GM19023 (cell line): Measurements from ENCODE around the gene GET4.
"Not testable (repeated sequence)": the region's sequence is repeated elsewhere in the genome, so short reads cannot be mapped to it uniquely, and the experiment has no call there.

ENCODE experiments used
- ATAC-seq: cut with Tn5 transposase; IDR thresholded peaks from one replicate; pipeline ENCODE4 v1.9.1; 2021; ENCODE audit warnings: mild to moderate bottlenecking, moderate library complexity; ENCODE audit not compliant: unreplicated experiment

Gene GET4

GRCh38 chr7:913736-914520, 37.6 kb downstream of the GET4 start:
- ATAC-seq, result no peak

GRCh38 chr7:914521-915194, 38.3 kb downstream of the GET4 start:
- no peak for ATAC-seq

GRCh38 chr7:915291-916218, 39.2 kb downstream of the GET4 start:
- no peak for ATAC-seq

- ATAC-seq, result no peak
Measured at GRCh38 chr7:916291-916941, 40.1 kb downstream of the GET4 start.

GRCh38 chr7:917255-918117, 41.1 kb downstream of the GET4 start:
- no peak for ATAC-seq

- ATAC-seq, result no peak
Measured at GRCh38 chr7:918118-918425, 41.7 kb downstream of the GET4 start.

- no peak for ATAC-seq
Measured at GRCh38 chr7:918441-919113, 42.2 kb downstream of the GET4 start.

- ATAC-seq, result no peak
Measured at GRCh38 chr7:919114-919442, 42.7 kb downstream of the GET4 start.

GRCh38 chr7:919924-920341, 43.6 kb downstream of the GET4 start:
- no peak for ATAC-seq

GRCh38 chr7:920351-921070, 44.2 kb downstream of the GET4 start:
- ATAC-seq, result no peak

GRCh38 chr7:921071-921461, 44.7 kb downstream of the GET4 start:
- ATAC-seq, result no peak

GRCh38 chr7:921581-922333, 45.4 kb downstream of the GET4 start:
- no peak for ATAC-seq

- no peak for ATAC-seq
Measured at GRCh38 chr7:922334-923107, 46.2 kb downstream of the GET4 start.

- peak; percentile 79 for ATAC-seq
Measured at GRCh38 chr7:923108-924041, 47.0 kb downstream of the GET4 start.

GRCh38 chr7:924042-924441, 47.7 kb downstream of the GET4 start:
- not testable (repeated sequence) for ATAC-seq

- ATAC-seq, result peak; percentile 36
Measured at GRCh38 chr7:924541-925231, 48.3 kb downstream of the GET4 start.
